Stimulated activated CD8-positive, alpha-beta memory T cell treated with anti-CD3 and anti-CD28 coated beads, Interleukin-15, amount 100 ng/mL, for 4 hours (primary cell): Measurements from ENCODE around the gene GINM1.

Experiments used
- DNase-seq, 2 donors: peaks; one replicate each; pipeline ENCODE4 v3.0.0-alpha.2; 2020; ENCODE audit warnings: low read depth in 2 of 2

GINM1 gene

DNA sequence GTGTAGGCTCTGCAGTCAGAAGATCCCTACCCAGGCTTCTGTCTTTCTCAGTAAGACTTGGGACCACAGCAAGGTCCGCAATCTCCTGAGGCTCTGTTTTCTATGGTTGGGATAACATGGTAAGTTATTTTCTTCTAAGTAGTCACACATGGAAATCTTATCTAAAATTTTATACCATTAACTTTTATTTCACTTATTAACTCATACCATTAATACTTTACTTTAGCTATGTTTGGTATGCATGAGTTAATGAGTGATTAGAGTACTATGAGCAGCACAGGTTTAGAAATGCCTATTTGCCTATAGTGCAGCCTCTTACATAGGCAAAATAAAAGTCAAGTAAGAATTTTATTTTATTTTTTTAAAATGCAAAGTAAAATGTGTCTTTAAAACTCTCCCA, 27.2 kb downstream of the GINM1 start:
- no peak for DNase-seq

DNA sequence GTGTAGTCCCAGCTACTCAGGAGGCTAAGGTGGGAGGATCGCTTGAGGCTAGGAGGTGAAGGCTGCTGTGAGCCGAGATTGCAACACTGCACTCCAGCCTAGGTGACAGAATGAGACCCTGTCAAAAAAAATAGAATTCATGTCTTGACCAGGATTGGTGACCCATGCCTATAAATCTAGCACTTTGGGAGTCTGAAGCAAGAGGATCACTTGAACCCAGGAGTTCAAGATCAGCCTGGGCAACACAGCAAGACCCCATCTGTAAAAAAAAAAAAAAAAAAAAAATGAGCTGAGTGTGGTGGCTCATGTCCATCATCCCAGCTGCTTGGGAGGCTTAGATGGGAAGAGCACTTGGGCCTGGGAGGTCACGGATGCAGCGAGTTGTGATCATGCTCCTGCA, 34.3 kb downstream of the GINM1 start:
- DNase-seq: no peak

DNA sequence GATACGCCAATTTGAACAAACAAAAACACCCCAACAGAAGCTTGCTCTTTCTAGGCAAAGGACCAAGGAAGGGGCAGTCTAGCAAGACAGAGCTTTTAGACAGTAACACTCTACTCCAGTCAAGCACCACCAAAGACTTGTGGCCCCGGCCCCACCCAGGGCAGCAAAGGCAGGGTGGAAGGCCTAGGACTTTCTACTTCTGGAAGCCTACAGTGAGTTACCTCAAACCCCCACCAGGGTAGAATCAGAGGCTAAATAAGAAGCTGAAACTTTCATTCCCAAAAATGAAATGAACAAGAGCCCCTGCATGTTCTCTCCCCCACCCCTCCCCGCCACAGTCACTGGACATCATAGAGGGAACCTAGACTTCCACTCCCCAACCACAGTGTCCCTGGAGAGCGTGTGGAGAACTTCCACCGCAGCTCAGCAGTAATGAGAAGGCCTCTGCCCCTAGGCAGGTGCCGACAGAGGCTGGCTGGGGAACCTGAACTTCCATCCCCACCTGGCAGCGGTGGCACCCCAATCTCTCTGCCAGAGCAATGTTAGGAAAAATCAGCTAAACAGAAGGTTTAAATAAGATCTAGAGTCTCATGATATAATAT, 42.3 kb downstream of the GINM1 start:
- DNase-seq: no peak

DNA sequence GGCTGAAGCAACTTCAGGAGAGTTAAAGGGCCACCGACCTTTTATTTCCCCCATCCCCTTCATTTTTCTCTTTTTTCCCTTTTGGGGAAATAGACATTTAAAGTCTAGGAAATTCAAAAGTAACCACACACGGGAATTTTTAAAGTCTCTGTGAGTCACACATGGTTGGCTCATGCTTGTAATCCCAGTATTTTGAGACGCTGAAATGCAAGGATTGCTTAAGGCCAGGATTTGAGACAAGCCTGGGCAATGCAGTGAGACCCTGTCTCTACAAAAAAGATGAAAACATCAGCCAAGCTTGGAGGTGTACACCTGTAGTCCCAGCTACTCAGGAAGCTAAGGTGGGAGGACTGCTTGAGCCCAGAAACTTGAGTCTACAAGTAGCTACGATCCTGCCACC, 48.2 kb downstream of the GINM1 start:
- no peak for DNase-seq

DNA sequence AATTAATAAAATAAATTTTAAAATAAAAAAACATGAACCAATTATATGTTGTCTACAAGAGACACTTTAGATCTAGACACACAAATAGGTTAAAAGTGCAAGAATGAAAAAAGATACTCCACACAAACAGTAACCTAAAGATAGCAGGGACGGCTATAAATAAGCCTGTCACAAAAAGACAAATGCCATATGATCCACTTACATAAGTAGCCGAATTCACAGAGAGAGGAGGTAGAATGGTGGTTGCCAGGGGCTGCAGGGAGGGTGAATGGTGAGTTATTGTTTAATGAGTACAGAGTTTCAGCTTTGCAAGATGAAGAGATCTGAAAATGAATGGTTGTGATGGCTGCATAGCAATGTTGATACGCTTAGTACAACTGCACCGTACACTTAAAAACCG, 49.6 kb downstream of the GINM1 start:
- no peak for DNase-seq

DNA sequence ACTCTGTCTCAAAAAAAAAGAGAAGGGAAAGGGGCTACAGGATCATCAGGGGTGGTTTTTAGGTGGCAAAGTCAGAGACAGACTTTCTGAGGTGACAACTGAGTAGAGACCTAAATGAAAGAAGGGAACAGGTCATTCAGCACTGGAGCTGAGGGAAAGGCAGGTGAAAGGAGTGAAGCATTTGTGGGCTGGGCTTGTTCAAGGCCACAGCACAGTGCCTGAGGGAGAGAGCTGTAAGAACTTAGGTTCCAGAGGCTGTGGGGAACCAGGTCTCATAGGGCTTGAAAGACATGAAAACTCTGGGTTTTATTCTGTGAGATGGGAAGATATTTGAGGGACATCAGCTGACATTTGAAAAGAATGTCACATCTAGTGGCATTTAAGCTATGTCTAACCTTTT, 61.5 kb downstream of the GINM1 start:
- DNase-seq: no peak

DNA sequence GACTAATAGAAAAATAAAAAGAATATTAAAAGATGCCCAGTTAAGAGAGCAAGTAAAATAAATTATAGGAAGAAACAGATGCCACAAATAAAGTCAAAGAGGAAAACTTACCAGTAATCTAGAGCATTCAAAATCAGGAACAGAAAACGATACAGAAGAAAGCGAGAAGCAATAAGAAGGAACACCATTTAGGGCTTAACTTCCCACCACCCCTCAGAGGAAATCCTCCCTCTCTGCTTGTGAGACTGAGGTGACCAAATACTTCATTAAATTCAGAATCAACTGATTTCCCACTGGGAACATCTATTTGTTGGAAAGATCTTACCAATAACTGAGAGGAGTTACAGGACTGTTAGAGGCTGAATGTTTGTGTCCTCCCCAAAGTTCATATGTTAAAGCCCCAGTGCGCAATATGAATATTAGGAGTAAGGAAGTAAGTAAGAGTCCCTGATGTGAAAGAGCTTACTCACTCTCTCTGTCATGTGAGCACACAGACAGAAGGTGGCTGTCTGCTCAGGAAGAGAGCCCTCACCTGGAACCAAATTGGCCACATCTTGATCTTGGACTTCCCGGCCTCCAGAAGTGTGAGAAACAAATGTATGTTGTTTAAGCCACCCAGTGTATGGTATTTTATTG, 62.8 kb downstream of the GINM1 start:
- DNase-seq: no peak

DNA sequence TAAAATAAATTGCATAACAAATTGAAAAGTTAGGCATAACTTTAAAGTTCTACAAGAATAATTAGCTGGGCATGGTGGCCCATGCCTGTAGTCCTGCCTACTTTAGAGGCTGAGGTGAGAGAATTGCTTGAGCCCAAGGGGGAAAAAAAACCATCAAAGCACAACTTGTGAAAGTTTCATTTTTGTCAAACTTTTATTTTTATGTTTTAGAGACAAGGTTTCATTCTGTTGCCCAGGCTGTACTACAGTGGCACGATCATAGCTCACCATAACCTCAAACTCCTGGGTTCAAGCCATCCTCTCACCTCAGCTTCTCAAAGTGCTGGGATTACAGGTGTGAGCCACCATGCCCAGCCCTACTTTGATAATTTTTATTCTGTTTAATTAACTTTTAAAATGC, 68.1 kb downstream of the GINM1 start:
- no peak for DNase-seq

DNA sequence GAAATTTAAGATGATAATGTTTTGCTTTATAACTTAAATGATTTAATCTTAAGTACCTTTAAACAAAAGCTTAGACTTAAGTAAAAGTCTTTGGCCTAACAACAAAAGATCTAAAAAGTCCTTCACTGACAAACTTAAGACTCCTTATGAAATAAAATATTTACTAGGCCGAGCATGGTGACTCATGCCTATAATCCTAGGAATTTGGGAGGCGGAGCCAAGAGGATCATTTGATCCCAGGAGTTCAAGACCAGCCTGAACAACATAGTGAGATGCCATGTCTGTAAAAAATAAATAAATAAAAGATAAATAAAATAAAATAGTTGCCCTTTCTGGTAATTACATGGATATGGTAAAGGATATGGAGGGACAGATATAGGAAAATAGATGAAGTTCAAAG, 69.9 kb downstream of the GINM1 start:
- DNase-seq: no peak
